Stromal cell of bone marrow (primary cell): ENCODE results near the gene BTD.

Source experiments
- DNase-seq: peaks from one replicate; pipeline ENCODE4 v3.0.0-alpha.2; 2012; ENCODE audit warnings: low read depth

Gene BTD

DNA sequence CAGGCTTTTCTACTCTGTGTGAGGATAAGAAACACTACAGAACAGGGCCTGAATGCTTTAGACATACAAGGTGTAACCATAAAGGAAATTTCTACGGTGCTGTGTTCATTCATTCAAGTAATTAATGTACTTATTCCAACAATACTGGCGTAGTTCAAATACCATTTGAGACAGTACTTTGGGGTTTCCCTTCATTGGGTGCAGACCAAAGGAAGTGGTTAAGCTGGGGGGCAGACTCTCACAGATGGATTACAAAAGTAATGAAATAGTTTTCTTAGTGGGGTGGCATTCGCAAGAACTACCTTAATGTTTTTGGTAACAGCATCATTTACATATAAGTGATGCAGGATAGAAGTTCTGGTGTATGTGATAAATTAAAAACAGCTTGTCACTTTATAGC is 65.9 kb downstream of the BTD start:
- no peak for DNase-seq

DNA sequence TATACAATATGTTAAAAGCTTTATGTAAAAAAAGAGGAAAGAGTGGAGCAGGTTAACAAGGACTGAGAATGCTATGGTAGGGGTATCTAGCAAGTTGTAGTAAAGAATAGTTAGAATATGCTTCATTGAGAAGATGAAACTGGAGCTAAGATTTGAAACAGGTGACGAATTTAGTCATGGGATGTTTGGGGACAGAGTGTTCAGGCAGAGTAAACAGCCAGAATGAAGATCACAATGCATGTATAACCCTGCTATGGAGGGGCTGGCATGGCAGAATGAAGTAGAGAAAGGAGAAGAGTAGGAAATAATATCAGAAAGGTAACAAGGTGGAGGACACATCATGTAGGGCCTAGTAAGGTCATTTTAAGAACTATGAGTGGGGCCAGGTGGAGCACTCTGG is 72.0 kb downstream of the BTD start:
- no peak for DNase-seq

DNA sequence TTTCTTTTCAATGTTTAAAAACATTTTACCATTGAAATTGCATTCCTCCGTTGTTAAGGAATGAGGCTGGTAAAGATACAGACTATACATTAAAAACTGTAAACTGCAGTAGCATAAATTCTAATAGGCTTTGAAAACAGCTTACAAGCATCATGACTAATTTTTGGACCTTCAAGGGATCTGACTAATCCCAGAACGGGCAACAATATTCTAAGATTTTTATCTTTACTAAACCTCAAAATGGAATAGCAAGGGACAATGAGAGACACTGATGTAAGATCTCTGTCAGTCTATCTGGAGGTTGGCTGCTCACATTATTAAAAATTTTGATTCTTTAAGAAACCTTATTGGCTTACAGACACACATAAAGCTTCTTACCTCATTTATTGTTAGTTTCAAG is 74.7 kb downstream of the BTD start:
- DNase-seq: no peak

DNA sequence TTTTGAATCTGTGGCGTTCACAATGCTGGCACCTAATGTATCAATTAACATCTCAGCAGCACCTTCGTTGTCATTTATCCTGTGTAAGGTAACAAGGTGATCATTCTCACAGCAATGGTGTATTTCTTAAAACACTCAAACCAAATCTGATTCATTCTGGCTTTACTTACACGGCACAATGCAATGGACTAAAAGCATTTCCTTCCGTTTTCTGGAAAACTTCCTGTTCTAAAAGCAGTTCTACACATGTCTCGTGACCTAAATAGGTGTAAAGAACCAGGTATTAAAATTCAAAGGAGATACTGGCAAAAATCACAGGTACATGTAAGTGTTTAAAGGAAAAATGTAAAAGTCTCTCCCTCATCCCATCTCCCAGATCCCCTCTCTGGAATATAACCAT is 77.8 kb downstream of the BTD start:
- no peak for DNase-seq

DNA sequence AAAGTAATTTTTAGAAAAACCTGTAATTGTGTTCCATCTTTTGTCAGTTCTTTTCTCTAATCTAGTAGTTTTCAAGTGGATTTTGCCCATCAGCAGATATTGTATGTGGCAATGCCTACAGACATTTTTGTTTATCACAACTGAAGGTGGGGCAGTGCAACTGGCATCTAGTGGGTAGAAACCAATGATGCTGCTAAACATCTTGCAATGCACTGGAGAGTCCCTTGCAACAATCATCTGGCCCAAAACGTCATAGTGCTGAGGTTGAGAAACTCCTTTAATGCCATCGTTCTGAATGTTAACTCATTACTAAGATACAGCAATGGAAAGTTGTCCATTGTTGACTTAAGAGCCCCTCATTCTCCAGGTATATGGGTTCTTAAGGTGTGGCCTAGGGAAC is 80.1 kb downstream of the BTD start:
- no peak for DNase-seq

DNA sequence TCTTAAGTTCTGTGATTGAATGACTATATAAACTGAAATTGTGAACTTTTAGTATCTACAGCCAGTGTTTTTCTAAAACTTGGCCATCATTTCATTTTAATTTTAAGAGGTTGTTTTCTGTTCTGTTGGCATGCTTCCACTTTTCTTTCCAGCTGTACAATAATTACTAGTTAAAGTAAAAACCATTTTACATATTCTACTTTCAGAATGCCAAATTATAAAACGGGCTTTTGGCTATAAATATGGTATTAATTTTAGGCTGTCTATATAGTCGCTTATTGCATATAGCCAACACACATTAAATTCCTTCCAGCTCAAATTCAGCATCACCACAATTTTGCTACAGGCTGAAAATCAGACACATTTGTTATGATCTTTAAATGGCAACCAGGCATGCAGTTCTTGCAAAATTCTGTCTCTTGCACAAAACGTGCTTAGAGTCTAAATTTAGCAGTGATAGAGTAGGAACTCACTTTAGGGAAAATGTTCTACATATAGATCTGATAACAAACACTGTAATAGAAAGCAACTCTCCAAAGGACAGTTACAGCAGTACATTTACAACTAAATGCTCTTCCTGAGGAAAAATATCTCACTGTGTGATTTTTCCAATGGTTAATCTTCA is 81.1 kb downstream of the BTD start:
- DNase-seq: no peak

DNA sequence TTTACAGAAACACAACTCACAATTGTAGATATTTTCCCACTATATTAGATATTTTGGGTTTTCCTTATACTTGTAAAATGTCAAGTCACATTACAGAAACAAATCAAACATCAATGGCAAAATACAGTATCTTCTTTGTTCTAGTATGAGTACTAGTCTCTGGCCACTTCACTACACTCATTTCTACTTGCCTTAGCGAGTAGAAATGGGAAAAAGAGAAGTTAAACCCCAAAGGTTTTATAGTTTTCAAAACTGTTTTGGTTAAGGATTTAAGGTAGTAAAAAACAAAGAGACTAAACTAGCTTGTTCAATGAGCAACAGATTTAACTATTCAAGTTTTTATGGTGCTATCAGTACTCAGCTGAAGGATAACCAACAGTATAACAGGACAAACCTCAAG is 81.7 kb downstream of the BTD start:
- DNase-seq: no peak

DNA sequence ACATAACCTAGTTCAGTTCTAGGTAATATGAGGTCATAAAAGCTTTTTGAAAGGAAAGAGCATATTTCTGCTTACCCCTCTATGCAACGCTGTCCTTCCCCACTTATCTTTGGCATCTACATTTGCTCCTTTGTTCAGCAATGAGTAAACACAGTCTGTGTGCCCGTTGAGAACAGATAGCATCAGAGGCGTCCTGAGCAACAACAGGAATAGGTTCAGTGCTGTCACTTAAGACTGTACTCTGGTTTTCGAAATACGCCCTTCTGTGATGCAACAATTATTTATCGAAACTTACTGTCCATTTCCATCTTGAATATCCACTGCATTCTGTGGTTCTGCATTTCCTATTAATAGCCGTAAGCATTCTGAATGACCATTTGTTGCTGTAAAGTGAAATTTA is 84.4 kb downstream of the BTD start:
- DNase-seq: no peak

DNA sequence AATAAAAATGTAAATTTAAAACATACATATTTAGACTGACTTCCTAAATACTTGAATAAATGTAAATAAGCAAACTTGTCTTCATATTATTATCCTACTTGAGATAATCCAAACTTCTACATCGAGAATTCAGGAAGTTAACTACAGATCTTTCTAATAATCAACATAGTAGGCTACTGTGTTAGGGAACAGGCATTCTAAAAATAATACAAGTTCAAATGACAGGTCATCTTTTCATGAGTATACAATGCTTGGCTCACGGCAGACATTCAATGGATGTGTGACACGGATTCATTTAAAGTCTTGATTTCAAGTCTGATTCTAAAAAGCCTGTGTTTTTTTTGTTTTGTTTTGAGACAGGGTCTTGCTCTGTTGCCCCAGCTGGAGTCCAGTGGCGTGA is 88.7 kb downstream of the BTD start:
- no peak for DNase-seq

DNA sequence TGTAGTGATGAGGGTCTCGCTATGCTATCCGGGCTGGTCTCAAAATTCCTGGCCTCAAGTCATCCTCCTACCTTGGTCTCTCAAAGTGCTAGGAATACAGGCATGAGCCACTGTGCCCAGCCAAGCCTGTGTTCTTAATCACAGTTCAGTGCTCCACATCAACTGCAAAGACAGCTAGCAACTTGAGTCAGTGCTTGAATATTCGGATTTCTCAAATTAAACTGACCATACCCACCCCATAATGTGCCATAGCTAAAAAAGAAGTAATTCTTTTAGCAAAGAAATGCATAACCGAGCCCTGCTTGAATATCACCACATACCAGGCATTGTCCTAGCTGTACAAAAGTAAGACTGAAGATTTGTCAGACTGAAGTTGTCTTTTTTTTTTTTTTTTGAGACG is 89.2 kb downstream of the BTD start:
- no peak for DNase-seq

DNA sequence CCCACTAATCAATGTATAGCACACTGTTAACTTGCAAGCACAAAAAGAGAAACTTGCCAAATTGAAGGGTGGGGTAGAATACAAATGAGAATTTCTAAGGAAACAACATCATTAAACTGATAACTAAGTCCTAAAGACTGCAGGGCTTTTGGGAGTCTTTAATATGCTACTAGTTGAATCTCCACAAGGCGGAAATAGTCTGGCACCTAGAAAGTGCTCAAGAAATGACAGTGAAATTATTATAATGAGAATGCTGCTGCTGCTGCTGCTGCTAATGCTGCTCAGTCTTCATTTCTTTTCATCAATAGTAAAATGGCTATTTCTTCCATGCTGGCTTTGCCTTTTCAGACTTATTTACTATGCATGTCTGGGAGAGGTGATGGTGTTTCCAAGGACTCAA is 91.8 kb downstream of the BTD start:
- no peak for DNase-seq

DNA sequence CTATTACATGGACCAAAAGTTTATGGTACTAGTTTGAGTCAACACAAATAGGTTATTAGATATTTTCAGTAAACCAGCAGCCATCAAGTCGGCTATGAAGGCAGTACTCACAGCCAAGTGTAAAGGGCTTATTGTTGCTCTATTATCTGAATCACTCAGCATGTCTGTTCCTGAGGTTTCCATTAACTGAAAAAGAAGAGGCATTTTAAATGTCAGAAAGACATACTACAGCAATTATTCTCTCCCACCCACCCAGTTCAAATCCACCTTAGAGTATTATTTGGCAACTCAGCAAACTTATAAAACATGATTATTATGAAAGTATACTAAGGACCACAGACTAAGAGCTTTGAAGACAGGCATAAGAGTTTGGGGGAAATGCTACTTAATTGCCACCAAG is 93.1 kb downstream of the BTD start:
- no peak for DNase-seq
